ENCODE measurements around the gene TBC1D1. TPM values are rescaled to one million over a fixed set of nuclear protein-coding genes. Genes with fewer than 3 reads are reported as not detected.

Gene TBC1D1
- total RNA-seq, 1 donor from 2014 or later, result 54.5 TPM

DNA sequence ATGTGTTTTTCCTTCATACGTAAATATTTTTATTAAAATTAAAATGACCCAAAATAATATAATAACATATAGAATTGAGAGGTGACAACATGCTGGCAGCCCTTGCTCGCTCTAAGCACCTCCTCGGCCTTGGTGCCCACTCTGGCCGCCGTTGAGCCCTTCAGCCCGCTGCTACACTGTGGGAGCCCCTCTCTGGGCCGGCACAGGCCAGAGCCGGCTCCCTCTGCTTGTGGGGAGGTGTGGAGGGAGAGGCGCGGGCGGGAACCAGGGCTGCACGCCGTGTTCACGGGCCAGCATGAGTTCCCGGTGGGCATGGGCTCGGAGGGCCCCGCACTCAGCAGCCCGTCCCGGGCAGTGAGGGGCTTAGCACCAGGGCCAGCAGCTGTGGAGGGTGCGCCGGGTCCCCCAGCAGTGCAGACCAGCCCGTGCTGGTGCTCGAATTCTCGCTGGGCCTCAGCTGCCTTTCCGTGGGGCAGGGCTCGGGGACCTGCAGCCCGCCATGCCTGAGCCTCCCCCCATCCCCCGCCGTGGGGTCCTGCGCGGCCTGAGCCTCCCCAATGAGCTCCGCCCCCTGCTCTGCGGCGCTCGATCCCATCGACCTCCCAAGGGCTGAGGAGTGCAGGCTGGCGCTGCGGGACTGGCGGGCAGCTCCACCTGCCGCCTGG is 291.6 kb downstream of the TBC1D1 start:
- no peaks in the 10 kb centered on the region for H3K79me2 ChIP-seq (ENCODE audit: insufficient read depth, low read length)
- H2AFZ ChIP-seq (ENCODE audit: low read depth, low read length), result no peak overlapping the region
- no peaks in the 10 kb centered on the region for H3K9me3 ChIP-seq (ENCODE audit: insufficient read depth, low read depth, low read length)
- no peaks in the 10 kb centered on the region for H3K27me3 ChIP-seq (ENCODE audit: insufficient read depth, low read length)
- H4K20me1 ChIP-seq (ENCODE audit: insufficient read depth, low read length), result no peaks in the 10 kb centered on the region
- no peak overlapping the region for H3K27ac ChIP-seq (ENCODE audit: low read depth, low read length)
- no peak overlapping the region for H3K4me3 Mint-ChIP-seq (ENCODE audit: unreplicated experiment)
- H3K27me3 Mint-ChIP-seq (ENCODE audit: low read depth, unreplicated experiment), result no peaks in the 10 kb centered on the region
- no peak overlapping the region for H3K4me2 ChIP-seq (ENCODE audit: low read length)
- H3K4me1 Mint-ChIP-seq (ENCODE audit: low read depth, unreplicated experiment), result peaks cover 14% of the 10 kb centered on the region
- H3K9me3 Mint-ChIP-seq (ENCODE audit: unreplicated experiment), result no peaks in the 10 kb centered on the region
- TF ChIP-seq, protein P1, sequence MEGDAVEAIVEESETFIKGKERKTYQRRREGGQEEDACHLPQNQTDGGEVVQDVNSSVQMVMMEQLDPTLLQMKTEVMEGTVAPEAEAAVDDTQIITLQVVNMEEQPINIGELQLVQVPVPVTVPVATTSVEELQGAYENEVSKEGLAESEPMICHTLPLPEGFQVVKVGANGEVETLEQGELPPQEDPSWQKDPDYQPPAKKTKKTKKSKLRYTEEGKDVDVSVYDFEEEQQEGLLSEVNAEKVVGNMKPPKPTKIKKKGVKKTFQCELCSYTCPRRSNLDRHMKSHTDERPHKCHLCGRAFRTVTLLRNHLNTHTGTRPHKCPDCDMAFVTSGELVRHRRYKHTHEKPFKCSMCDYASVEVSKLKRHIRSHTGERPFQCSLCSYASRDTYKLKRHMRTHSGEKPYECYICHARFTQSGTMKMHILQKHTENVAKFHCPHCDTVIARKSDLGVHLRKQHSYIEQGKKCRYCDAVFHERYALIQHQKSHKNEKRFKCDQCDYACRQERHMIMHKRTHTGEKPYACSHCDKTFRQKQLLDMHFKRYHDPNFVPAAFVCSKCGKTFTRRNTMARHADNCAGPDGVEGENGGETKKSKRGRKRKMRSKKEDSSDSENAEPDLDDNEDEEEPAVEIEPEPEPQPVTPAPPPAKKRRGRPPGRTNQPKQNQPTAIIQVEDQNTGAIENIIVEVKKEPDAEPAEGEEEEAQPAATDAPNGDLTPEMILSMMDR (IDR thresholded peaks at IDR 0.05; ENCODE audit: insufficient read depth, low read depth, low read length), result no peak
- TF ChIP-seq EZH2 (IDR thresholded peaks at IDR 0.05; ENCODE audit: insufficient read depth, low read length), result no peak
- no peaks in the 10 kb centered on the region for H3K36me3 ChIP-seq (ENCODE audit: insufficient read depth, low read length)
- no peaks in the 10 kb centered on the region for H3K36me3 Mint-ChIP-seq (ENCODE audit: low read depth, unreplicated experiment)
- no peak overlapping the region for H3K27ac Mint-ChIP-seq (ENCODE audit: unreplicated experiment)
- H3K9ac ChIP-seq (ENCODE audit: low read length), result no peak overlapping the region
- no peak for FAIRE-seq
- H3K4me3 ChIP-seq (ENCODE audit: insufficient read depth, low read depth, low read length), result no peak overlapping the region
- no peak for DNase-seq (ENCODE audit: low read depth)
- H3K4me1 ChIP-seq (ENCODE audit: insufficient read depth, low read length), result peaks cover 7% of the 10 kb centered on the region

DNA sequence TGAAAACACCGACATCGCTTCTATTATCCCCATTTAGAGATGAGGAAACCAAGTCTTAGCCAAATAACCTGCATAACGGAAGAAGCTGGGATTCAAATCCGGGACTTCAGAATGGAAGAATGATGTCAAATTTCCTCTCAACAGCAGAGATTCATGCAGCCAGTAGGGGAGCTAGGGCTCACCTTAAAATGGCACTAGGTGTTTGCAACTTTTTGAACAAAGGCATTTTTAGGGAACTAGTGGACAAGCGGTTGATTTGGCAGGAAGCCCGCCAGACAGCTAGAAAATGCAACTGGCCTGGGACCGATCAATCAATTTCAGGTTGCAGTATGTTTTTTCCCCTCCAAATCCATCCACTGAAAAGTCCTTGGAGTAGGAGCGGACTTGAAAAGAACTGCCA is 293.5 kb downstream of the TBC1D1 start:
- Histone ChIP-seq H3K4me1 (ENCODE audit: insufficient read depth, low read length) (peaks cover 22% of the 10 kb centered on the region), H3K9ac (ENCODE audit: low read length) (no peak overlapping the region), H3K79me2 (ENCODE audit: insufficient read depth, low read length) (no peaks in the 10 kb centered on the region), H2AFZ (ENCODE audit: low read depth, low read length) (no peak overlapping the region), H3K9me3 (ENCODE audit: insufficient read depth, low read depth, low read length) (no peaks in the 10 kb centered on the region), H3K27ac (ENCODE audit: low read depth, low read length) (no peak overlapping the region), H3K36me3 (ENCODE audit: insufficient read depth, low read length) (no peaks in the 10 kb centered on the region), H3K4me2 (ENCODE audit: low read length) (no peak overlapping the region), H3K4me3 (ENCODE audit: insufficient read depth, low read depth, low read length) (no peak overlapping the region), H3K27me3 (ENCODE audit: insufficient read depth, low read length) (no peaks in the 10 kb centered on the region), H4K20me1 (ENCODE audit: insufficient read depth, low read length) (no peaks in the 10 kb centered on the region)
- DNase-seq (ENCODE audit: low read depth) (no peak), FAIRE-seq (no peak)
- H3K9me3 Mint-ChIP-seq (ENCODE audit: unreplicated experiment), result no peaks in the 10 kb centered on the region
- H3K4me1 Mint-ChIP-seq (ENCODE audit: low read depth, unreplicated experiment), result peaks cover 14% of the 10 kb centered on the region
- no peaks in the 10 kb centered on the region for H3K36me3 Mint-ChIP-seq (ENCODE audit: low read depth, unreplicated experiment)
- TF ChIP-seq, protein P1 (IDR thresholded peaks at IDR 0.05; ENCODE audit: insufficient read depth, low read depth, low read length), result peak; percentile 23
- no peak for TF ChIP-seq EZH2 (IDR thresholded peaks at IDR 0.05; ENCODE audit: insufficient read depth, low read length)
- H3K4me3 Mint-ChIP-seq (ENCODE audit: unreplicated experiment), result no peak overlapping the region
- H3K27ac Mint-ChIP-seq (ENCODE audit: unreplicated experiment), result no peak overlapping the region
- H3K27me3 Mint-ChIP-seq (ENCODE audit: low read depth, unreplicated experiment), result no peaks in the 10 kb centered on the region

DNA sequence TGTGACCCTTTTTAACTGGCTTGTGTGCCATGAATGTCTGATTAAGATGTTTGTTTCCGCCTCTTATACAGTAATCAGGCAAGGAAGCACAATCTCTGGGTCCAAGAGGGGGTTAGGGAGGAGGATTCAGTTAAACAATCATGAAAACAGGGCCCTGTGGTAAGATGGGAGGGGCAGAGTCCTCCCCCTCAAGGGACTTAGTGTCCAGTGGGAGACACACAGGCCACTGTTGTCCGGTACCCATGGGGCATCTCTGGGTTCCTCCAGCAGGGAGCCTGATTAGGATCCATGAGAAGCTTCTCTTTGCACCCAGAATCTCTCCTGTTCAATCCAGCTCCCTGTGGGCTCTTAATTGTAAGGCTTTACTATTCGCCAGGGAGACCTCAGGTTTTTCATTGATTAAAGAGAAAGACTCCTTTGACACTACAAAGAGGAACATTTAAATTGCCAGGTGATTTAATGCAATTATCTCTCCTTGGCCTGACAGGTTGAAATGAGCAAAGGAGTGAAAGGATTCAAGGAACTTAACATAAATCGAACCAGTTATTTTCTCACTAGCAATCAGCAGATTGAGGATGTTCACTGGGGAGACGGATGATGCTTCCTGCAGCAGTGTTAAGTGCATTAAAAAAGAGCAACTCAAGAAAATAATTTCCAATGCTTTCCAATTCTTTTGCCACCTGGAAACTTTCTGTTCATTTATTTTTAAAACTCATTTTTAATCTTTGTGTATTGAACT is 294.7 kb downstream of the TBC1D1 start:
- no peak overlapping the region for H3K4me3 ChIP-seq (ENCODE audit: insufficient read depth, low read depth, low read length)
- H3K9ac ChIP-seq (ENCODE audit: low read length), result no peak overlapping the region
- H3K9me3 ChIP-seq (ENCODE audit: insufficient read depth, low read depth, low read length), result no peaks in the 10 kb centered on the region
- no peaks in the 10 kb centered on the region for H3K36me3 ChIP-seq (ENCODE audit: insufficient read depth, low read length)
- H3K4me3 Mint-ChIP-seq (ENCODE audit: unreplicated experiment), result no peak overlapping the region
- no peak overlapping the region for H3K27ac ChIP-seq (ENCODE audit: low read depth, low read length)
- TF ChIP-seq EZH2 (IDR thresholded peaks at IDR 0.05; ENCODE audit: insufficient read depth, low read length), result no peak
- TF ChIP-seq, protein P1 (IDR thresholded peaks at IDR 0.05; ENCODE audit: insufficient read depth, low read depth, low read length), result no peak
- peaks cover 14% of the 10 kb centered on the region for H3K4me1 Mint-ChIP-seq (ENCODE audit: low read depth, unreplicated experiment)
- H3K27ac Mint-ChIP-seq (ENCODE audit: unreplicated experiment), result no peak overlapping the region
- DNase-seq (ENCODE audit: low read depth) (no peak), FAIRE-seq (no peak)
- H3K36me3 Mint-ChIP-seq (ENCODE audit: low read depth, unreplicated experiment), result no peaks in the 10 kb centered on the region
- H3K4me2 ChIP-seq (ENCODE audit: low read length), result no peak overlapping the region
- H2AFZ ChIP-seq (ENCODE audit: low read depth, low read length), result no peak overlapping the region
- H3K4me1 ChIP-seq (ENCODE audit: insufficient read depth, low read length), result peaks cover 26% of the 10 kb centered on the region
- no peaks in the 10 kb centered on the region for H3K79me2 ChIP-seq (ENCODE audit: insufficient read depth, low read length)
- no peaks in the 10 kb centered on the region for H3K27me3 ChIP-seq (ENCODE audit: insufficient read depth, low read length)
- no peaks in the 10 kb centered on the region for H3K27me3 Mint-ChIP-seq (ENCODE audit: low read depth, unreplicated experiment)
- H4K20me1 ChIP-seq (ENCODE audit: insufficient read depth, low read length), result no peaks in the 10 kb centered on the region
- no peaks in the 10 kb centered on the region for H3K9me3 Mint-ChIP-seq (ENCODE audit: unreplicated experiment)

Measured in astrocyte (in vitro differentiated cells and primary cell).